Hepatocyte (in vitro differentiated cells): ENCODE results near the gene UBE2O.

Source experiments
- CTCF ChIP-seq: fragments of 200-600 bp; sonication (generic); IDR thresholded peaks from 2 replicates; pipeline ENCODE4 v1.5.1; 2016; ENCODE audit warnings: antibody characterized with exemption, mild to moderate bottlenecking; ENCODE audit not compliant: poor library complexity
- EZH2 ChIP-seq: fragments of 200-600 bp; sonication (generic); IDR thresholded peaks from 2 replicates; pipeline ENCODE4 v1.6.1; 2016; ENCODE audit warnings: antibody characterized with exemption, mild to moderate bottlenecking, borderline replicate concordance
- EZH2phosphoT487 ChIP-seq: fragments of 200-600 bp; sonication (generic); IDR thresholded peaks from one replicate; pipeline ENCODE4 v1.6.1; 2018; ENCODE audit warnings: antibody characterized with exemption, mild to moderate bottlenecking, low read depth, moderate library complexity; ENCODE audit not compliant: unreplicated experiment, severe bottlenecking

GRCh38 chr17:76471498-76472257, 18.7 kb upstream of the UBE2O start:
- TF ChIP-seq CTCF (no peak), EZH2 (no peak), EZH2phosphoT487 (no peak)
